Suprapubic skin (tissue), 3 donors: ENCODE data around the gene ZNF598.

ENCODE experiments used
- POLR2A ChIP-seq, 2 donors: fragments of 450-650 bp; IDR thresholded peaks; one replicate each; pipeline ENCODE4 v1.6.1; 2017; ENCODE audit warnings: antibody characterized with exemption in 2 of 2, mild to moderate bottlenecking in 2 of 2, moderate library complexity in 2 of 2
- TF ChIP-seq, protein P1 (sequence below), 2 donors: fragments of 200-600 bp in 1 of 2; fragments of 450-650 bp in 1 of 2; sonication (generic) in 1 of 2; IDR thresholded peaks; one replicate each; pipeline ENCODE4 v1.5.1; 2016 to 2019; ENCODE audit warnings: antibody characterized with exemption in 2 of 2, mild to moderate bottlenecking in 1 of 2, moderate library complexity in 1 of 2

DNA sequence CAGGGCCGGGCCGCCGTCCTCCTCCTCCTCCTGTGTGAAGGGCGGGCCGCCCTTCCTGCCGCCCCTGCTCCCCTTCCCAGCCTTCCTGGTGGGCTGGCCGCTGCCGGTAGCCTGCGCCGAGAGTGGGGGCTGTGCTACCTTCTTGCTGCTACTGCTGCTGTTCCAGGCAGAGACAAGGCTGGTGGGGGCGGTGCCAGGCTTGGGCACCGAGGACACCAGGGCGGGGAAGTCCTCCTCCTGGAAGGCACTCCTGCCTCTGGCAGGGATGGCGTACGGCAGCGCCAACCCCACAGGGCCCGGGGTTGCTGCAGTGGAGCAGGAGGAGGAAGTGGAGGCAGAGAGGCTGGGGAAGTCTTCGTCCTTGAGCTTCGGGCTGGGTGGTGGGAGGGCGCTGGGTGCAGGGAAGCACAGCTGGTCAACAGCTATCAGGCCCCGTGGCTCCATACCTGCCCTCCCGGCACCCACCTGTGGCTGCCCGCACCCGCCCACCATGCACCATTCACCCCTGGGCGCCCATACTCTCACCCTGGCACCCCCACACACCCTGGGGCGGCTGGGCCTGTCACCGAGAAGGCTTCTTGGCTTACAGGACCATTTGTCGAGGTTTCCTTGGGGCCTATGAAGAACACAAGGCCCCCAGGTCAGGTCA, 9.6 kb downstream of the ZNF598 start:
- TF ChIP-seq, protein P1, sequence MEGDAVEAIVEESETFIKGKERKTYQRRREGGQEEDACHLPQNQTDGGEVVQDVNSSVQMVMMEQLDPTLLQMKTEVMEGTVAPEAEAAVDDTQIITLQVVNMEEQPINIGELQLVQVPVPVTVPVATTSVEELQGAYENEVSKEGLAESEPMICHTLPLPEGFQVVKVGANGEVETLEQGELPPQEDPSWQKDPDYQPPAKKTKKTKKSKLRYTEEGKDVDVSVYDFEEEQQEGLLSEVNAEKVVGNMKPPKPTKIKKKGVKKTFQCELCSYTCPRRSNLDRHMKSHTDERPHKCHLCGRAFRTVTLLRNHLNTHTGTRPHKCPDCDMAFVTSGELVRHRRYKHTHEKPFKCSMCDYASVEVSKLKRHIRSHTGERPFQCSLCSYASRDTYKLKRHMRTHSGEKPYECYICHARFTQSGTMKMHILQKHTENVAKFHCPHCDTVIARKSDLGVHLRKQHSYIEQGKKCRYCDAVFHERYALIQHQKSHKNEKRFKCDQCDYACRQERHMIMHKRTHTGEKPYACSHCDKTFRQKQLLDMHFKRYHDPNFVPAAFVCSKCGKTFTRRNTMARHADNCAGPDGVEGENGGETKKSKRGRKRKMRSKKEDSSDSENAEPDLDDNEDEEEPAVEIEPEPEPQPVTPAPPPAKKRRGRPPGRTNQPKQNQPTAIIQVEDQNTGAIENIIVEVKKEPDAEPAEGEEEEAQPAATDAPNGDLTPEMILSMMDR (IDR thresholded peaks at IDR 0.05), result no peak
- no peak for TF ChIP-seq POLR2A (IDR thresholded peaks at IDR 0.05)
